ENCODE data around the gene IFNK.

IFNK gene

DNA sequence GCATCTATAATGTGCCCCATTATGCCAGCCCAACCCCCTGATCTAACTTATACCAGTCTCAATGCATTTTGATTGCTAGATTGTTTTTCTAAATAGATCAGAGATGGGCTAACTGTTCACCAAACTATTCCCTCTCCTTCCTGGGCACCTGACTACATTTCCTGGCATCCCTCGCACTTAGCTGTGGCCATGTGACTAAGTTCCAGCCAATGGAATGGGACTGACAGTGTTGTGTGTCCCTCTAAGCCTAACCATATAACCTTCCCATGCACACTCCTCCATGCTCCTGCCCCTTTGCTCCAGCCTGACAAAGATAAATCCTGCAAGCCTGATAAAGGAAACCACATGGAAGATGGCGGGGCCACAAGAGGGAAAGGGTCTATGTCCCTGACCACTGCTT is 12.3 kb upstream of the IFNK start:
- DNase-seq (ENCODE audit: low read depth) = no peak

DNA sequence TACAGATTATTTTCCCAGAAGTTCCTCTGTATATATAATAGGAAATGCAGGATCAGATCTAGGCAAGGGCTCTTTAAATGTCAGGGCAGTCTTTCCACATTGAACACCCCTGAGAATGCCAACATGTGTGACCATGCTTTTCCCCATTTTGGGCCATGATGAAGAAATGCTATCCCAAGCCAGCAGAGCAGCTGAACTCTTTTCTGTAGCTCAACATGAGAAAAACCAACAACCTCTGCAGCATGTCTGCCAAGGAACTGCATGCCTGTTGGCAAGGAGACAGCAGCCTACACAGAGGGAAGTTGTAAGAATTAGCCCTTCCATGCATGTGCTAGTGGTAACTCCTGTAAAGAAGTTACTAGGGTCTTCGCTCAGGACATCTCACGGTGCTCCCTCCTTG is 9.5 kb upstream of the IFNK start:
- no peak for DNase-seq (ENCODE audit: low read depth)

DNA sequence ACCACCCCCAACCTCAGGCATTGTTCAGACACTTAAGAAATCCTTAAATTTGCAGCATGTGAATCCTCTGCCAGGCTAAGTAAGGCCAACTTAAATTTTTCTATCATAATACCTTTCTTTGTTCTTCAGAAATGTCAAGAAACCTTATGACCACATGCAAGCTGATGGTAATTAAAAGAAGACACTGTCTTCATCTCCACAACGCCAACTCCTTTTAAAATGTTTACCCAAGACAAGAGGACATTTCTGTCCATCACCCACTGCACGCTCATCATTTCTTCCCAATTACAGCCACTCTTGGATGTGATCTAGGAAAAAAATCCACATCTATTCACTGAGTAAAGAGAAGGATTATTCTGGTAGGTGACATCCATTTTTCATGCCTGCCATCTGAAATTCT is 6.1 kb upstream of the IFNK start:
- DNase-seq (ENCODE audit: low read depth) = no peak

DNA sequence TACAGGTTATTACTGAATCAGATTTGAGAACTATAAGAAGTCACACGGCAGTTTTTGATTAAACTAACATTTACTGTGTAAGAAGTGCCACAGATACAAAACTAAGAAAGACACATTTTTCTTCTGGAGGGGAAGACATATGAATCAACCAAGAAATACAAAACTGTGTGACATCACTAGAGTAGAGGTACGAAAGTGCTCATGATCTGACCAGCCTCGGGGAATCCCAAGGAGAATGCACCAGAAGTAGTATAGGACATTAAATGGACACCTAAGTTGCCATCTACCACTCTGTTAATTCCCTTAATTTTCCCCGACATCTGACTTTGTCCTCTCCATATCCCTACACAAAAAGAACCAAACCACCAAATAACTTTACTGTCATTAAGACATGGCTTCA is 5.3 kb upstream of the IFNK start:
- no peak for DNase-seq (ENCODE audit: low read depth)

DNA sequence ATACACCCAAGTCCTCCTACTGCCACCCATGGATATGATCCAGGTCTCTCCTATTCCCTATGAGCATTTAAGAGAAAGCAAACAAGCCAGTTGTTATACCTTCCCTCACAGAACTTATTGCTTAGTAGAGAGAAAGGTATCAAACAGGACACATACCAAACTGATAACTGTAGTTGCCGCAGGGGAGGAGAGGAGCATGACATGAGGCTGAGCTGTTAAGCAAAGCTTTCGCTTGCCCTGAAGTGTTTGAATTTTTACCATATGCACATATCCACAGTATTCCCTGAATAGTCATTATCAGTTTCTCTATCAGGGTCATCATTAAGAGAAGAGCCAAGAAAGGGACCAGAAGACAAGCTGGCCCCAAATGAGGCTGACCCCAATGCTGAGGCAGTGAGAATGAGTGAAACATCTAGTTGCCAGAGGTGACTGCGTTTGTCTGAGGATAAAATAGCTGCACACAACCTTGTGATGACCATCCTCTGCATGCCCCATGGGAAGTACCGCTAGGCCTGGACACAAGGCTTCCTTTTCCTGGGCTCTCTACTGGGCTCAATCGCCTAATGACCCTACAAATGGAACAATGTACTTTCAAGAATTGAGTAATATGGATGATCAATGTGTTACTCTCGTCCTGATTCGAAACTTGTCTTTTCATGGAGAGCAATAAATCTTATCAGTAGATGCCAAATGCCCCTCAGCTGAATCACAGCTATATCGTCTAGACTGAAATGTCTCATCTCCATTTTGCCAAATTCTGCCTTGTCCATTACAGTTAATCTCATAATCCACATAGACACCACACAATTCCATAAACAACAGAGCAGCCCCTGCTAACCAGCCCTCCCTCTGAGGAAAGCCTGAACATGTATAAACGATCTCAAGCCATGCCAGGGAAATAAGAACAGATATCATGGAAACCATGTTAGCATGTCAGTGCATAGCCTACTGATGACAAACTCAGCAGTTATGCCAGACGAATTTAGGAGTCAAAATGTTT is 4.3 kb upstream of the IFNK start:
- no peak for DNase-seq (ENCODE audit: low read depth)

DNA sequence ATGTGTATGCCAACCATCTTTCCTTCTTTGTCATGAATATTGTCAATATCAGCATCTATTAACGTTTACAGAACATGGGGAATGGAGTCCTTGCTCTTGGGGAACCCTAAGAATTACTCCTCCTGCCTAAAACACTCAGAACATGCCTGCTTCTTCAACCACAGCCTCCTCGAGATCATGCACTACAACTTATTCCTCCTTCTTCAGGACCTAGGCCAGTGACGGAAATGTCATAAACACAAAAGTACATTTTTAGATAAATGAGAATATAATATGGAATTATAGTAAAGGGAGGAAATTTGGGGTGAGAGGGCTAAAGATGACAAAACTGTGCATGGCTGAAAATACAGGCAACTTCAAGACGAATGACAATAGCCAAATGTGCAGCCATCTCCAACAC is 3.1 kb upstream of the IFNK start:
- no peak for DNase-seq (ENCODE audit: low read depth)

DNA sequence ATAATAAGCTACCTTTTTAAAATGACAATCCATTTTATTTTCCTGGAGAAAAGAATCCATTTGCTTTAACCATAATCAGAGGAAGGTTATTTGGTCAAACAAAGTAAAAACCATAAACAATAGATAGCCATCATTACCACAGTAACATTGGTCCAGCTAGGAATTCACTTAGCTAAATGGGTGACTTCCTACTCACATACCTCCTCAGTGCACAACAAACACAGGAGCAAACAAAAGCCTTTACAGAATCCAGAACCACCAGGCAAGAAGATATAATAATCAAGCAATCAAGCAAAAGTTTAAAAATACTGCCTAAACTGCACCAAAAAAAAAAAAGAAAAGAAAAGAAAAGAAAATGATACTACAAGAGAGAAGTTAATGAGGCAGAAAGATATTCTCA is 949 bp upstream of the IFNK start:
- no peak for DNase-seq (ENCODE audit: low read depth)

DNA sequence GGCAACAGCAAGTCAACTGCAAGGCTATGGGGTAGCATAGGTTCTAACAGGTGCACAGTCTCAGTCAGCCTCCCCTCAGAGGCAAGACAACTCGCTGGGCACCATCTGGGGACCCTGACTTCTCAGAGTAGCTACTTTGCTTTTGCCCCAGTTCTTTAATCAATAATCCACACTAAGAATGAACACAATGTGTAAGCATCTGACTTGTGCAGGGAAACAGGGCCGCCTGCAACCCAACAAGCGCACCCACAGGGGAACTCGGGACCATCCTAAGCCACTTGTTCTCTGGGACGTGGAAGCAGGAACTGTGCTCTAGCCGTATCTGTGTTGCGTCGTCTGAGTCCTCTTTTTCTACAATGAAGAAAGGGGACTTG is 3.6 kb downstream of the IFNK start:
- DNase-seq (ENCODE audit: low read depth) = no peak

DNA sequence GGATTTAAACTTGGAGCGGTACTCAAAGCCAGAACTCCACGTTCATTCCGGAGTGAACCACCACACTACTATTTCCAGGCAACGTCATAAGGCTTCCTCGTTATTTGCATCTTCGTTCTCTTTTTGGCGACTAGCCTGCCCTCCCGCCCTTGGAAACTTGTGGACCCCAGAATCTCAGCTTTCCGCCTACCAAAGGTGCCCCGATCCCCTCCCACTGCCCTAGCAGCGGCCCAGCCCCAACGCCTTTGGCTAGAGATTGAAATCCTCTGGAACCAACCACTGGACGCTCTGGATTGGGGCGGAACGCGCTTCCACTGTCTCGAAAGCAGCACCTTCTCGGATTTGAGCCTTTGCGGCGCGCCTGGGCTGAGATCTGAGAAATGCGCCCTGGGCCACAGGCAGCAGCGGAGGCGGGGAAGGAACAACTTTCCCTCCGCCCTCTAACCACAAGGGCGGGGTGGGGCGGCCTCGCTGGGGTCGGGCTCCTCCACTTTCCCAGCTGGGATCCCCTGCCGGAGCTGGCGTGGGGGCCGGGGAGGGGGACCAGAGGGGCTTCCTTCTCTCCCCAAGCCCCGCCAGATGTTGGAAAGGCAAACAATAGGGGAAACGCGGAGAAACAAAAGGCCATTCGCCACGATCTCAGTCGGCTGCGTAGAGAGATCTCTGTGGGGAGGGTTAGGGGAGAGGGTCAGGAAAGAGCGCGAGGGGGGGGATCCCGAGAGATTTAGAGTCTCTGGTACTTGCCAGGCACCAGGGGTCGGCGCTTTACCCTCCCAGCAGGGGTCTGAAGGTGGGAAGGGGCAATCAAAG is 4.2 kb downstream of the IFNK start:
- no peak for DNase-seq (ENCODE audit: low read depth)

DNA sequence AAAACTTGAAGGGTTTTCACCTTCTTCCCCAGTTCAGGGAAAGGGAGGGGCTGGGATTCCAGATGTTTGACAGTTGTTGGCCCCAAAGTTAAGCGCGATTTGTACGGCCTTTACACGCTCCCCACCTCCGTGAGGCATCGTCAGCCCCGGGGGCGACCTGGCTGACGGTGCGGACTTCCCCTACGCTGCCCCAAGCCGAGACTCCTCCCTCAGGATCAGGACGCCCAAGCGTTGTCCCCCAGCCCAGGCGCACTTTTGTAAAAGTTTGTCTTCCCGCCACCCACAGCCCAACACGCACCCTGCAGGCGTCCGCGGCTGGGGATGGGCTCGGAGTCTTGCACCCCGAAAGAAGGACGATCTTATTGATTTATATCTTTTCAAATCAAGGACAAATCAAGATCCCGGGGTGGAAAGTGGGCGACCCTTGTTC is 4.8 kb downstream of the IFNK start:
- DNase-seq (ENCODE audit: low read depth) = no peak

DNA sequence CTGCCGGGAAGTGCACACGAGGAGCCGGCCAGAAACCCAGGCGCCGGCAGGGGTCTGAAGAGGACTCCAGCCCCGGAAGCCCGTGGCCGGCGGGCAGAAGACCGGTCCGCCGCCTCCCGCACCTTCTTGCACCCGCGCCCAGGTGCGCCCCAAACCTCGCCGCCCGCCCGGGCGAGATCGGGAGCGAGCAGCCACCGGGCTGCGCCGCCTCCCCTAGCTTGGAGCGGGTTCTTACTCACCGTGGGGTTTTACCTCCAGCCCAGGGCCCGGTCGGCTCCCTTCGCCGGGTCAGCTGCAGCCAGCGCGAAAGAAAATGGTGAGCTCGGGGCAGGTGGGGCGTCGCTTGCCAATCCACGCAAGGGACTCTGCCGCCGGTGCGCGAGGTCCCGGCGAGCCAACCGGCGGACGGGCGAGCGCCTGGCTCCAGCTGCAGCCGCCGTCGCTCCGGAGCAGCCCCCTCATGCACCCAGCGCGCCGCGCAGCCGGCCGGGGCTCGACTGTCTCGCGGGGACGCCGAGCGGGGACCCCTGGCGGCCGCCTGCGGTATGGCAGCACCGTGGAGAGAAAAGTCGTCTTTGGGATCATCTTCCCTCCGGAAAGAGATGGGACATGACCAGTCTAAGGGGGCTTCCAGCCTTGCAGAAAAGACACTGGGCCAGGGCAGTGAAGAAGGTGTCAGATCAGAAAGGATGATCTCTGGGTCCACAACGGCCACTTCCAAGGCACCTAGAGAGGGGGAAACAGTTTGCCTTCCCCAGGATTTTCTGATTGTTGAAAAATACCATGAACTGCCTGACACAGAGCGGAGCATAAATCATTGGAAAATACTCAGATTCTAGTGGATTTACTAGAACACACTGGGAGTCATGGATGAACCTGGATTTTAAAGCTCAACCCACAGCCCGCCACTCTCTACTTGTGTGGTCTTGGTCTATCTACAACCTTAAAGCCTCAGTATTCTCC is 5.5 kb downstream of the IFNK start, which contains the start of gene MOB3B:
MOB3B (minus strand) TSS at position 499 of the 963 bp plus-strand sequence. CDS start 74,264 bp downstream, outside the sequence.
- no peak for DNase-seq (ENCODE audit: low read depth)

DNA sequence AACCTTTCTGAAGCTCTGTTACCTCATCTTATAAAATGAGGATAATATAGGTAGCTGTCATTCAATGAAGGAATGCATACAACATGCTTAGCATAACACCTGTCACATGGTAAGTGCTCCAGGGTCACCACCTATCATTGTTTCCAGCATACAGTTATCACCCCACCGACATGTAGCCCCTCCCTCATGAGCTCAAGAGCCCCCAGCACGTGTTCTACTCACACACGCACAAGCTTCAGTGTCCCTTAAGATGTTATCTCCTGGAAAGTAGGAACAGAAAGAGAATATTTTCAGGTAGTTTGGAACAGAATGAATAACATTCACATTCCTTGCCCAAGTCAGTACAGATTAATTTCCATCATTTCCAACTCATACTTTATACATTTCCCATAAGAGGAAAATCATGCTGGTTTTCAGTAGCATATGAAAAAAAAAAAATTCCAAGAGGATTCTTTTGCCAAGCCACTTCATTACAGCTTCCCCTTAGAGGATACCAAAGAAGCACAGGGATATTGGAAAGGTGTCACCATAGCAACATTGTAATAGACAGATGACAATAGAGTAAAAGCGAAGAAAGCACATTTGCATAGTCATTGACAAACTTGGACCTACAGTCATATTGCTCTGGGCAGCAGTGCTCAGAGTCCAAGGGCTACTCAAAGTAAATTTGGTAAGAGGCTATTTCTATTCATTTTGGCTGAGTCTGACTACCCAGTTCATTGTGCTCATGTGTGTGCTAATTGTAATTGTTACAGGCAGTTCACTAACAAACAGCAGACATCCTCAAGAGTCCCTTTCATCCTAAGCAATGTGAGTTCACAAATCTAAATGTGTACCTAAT is 7.0 kb downstream of the IFNK start:
- no peak for DNase-seq (ENCODE audit: low read depth)

DNA sequence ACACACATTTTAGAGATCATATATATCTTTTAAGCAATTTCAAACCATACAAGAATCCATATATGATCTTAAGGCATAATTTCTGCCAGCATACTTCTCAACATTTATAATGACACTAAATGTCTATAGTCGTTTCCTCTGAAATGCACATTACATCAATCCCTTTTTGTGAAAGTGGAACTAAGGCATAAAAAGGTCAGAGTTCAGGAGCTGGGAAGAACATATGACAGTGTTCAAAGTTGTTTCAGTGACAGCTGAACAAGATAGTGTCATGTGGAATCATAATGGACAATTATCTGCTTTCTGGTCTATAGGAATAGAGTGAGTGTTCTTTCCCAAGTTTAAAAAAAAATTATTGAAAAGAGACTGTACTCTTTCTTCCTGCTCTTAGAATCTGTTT is 8.0 kb downstream of the IFNK start:
- no peak for DNase-seq (ENCODE audit: low read depth)

DNA sequence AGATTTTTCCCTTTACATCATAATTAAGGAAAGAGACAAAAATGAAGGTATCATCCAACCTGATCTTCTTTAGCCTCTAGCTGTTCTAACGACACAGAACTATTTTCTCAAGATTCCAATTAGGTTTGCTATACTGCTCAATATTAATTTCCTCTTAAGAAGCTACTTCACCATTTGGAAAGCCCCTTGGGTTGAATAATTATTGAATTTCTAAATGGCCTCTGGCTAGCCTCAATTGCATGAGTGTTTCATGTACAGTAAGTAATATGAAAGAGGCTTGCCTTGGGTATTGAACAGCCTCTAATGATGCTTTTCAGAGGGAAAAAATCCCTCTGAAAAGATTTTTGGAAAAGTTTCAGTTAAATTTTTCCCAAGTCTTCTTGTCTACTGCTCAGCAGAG is 9.2 kb downstream of the IFNK start:
- no peak for DNase-seq (ENCODE audit: low read depth)

DNA sequence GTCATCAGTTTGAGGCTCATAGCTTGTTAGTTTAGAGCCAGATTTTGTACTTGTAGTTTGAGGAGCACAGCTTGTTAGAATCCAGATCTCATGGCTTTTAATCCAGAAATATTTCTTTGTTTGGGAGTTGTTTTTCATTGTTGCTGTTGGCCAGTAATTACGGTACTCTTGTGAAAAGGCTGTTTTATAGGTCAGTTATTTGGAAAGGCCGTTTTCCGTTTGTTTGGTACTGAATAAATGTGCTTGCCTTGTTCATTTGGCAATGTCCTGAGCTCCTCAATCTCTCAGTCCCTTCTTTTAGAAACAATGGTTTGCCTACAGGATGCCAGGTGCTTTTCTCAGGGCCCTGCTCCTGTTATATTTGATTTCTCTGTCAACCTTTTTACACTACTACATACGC is 10.0 kb downstream of the IFNK start:
- DNase-seq (ENCODE audit: low read depth) = no peak

DNA sequence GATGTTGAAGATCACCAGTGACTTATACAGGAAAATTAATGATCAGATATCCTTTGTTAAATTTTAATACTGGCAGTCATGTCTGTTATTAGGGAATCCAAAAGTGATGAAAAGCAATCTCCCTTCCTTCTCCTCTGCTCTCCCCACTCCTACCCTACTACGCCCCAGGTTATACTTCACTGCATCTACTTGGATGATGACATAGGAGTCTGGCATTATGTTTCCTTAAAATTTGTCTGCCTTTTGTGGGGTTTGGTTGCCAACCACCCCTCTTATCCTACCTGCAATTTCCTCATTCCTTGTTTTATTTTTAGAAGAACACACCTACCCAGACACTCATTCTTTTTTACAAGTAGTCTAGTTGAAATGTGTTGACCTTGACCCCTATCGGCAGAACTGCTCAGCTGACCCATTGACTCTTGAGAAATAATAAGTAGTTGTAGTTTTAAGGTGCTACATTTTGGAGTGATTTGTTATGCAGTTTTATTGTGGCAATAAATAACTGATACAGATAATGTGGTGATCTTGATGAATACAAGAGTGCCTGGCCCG is 10.6 kb downstream of the IFNK start:
- DNase-seq (ENCODE audit: low read depth) = no peak

DNA sequence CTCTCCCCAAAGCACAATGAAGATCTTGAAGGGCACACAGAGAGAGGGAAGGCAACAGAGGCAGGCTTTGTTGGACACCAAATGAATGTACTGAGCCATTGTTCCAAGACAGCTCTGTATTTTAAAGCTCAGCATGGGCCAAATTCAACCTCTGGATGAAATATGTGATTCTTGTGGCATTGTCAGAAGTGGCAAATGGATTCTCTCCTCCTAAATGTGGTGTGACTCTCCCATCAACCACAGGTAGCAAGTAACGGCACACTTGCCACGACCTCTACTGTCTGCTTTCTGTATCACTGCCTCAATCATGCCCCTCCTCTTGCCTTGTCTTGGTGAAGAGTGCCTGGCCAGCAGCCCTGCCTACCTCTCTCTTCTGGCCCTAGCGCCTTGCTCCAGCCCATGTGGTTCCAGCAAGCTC is 11.6 kb downstream of the IFNK start:
- DNase-seq (ENCODE audit: low read depth) = no peak

DNA sequence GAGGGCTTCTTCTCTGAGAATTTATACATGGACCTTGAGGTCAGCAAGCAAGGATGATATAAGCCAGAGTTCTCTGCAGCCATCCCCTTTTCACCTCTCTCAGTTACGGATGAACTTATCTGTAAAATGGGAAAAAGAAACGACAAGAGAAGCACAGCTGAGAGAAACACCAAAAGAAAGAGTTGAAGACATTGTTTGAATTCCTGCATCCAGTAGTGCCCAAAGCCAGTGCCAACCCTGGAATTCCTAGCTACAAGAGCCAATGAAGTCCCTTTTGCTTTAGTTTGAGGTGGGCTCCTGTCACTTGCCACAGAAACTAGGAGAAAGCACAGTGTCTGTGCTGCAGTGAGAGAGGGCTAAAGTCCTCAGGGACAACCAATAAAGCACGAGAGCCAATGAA is 12.1 kb downstream of the IFNK start:
- DNase-seq (ENCODE audit: low read depth) = no peak

DNA sequence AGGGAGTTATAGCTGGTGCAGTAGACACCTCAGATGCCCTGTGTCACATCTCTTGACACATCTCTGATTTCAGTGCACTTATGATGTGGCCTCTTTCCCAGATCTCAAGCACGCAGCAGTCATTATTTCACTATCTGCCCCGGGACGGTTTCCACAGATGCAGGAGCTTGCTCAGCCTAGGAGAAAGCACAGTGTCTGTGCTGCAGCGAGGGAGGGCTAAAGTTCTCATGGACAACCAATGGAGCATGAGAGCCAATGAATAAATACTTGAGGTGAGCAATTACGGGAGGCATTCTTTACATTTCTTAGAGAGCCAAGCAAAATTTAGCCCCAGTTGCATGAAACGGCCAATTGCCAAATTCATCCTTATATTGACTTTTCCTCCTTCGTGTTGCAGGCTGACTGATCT is 12.9 kb downstream of the IFNK start:
- no peak for DNase-seq (ENCODE audit: low read depth)

DNA sequence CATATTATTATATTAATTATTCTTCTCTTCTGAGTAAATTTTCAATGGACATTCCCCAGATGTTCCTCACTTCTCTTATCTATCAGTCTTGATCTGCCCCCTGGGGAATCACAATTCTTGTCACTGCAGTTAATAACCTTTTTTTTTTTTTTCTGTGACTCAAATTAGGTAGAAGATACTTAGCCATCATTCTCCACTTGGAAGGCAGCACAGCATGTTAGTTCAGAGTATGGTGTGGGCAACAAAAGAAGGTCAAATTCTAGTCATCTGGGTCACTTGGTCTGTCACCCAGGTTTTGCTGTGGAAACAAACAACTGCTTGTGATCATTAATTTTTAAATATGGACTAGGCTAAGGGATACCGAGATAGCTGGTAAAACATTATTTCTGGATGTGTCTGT is 13.7 kb downstream of the IFNK start:
- no peak for DNase-seq (ENCODE audit: low read depth)

DNA sequence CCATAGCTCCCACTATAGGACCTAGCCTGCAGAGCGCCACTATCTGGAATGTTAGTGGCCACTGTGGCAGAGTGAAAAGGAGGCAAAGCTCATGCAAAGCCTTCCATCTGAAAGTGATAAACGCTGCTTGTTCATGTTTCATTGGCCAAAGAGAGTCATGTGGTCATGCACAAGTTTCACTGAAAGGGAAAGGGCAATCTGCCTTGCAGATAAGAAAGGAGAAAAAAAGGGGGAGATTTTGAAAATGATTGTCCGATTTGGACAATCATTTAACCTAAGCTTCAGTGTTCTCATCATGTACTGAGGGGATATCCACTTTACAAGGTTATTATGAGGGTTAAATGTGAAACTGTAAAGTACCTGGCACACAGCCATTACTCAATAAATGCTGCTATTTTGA is 14.6 kb downstream of the IFNK start:
- no peak for DNase-seq (ENCODE audit: low read depth)
